GM18507 (cell line): ENCODE results near the gene CCDC200.

Experiments used
- DNase-seq: peaks from one replicate; pipeline ENCODE4 v3.0.0; 2011; ENCODE audit warnings: low read depth; ENCODE audit not compliant: insufficient read length; ENCODE audit errors: extremely low spot score
- FAIRE-seq: peaks from 2 replicates; lab custom pipeline; 2011; peaks lifted over from hg19 to GRCh38; lab: Jason Lieb, UNC

The CCDC200 gene

GRCh38 chr17:43171586-43172487, 56.6 kb downstream of the CCDC200 start:
- FAIRE-seq (no peak), DNase-seq (no peak)
